GM12872 (cell line): ENCODE results near the gene CHMP1A.

Source experiments
- CTCF ChIP-seq: IDR thresholded peaks from 3 replicates; pipeline ENCODE4 v1.5.1; 2011; ENCODE audit warnings: low read depth, mild to moderate bottlenecking, low read length, moderate library complexity; ENCODE audit not compliant: insufficient read depth

CHMP1A gene

GRCh38 chr16:89633064-89633631 lies 24.4 kb downstream of the CHMP1A start:
- no peak for TF ChIP-seq CTCF

- no peak for TF ChIP-seq CTCF
Measured at GRCh38 chr16:89629827-89630610, 27.5 kb downstream of the CHMP1A start.

- no peak for TF ChIP-seq CTCF
Measured at GRCh38 chr16:89624777-89625761, 32.4 kb downstream of the CHMP1A start.

- TF ChIP-seq CTCF, result no peak
Measured at GRCh38 chr16:89623511-89624261, 33.8 kb downstream of the CHMP1A start.

- no peak for TF ChIP-seq CTCF
Measured at GRCh38 chr16:89621698-89622409, 35.7 kb downstream of the CHMP1A start.

- TF ChIP-seq CTCF, result no peak
Measured at GRCh38 chr16:89621136-89621697, 36.3 kb downstream of the CHMP1A start.
